GM18951 (cell line): ENCODE measurements around the gene AKAP5.

Experiments
- POLR2A ChIP-seq: IDR thresholded peaks from 4 replicates; pipeline ENCODE4 v1.6.1; 2011; ENCODE audit warnings: mild to moderate bottlenecking; ENCODE audit not compliant: insufficient read length, insufficient read depth; ENCODE audit errors: extremely low read depth
- in situ Hi-C: fragments of 300-500 bp; cut with MboI; formaldehyde crosslinking; loops from one replicate; pipeline ENCODE4 v1.12.0; 2022; ENCODE audit warnings: low sequenced_read_pairs, mixed read lengths, inconsistent platforms; ENCODE audit not compliant: unreplicated experiment

AKAP5 gene, protein sequence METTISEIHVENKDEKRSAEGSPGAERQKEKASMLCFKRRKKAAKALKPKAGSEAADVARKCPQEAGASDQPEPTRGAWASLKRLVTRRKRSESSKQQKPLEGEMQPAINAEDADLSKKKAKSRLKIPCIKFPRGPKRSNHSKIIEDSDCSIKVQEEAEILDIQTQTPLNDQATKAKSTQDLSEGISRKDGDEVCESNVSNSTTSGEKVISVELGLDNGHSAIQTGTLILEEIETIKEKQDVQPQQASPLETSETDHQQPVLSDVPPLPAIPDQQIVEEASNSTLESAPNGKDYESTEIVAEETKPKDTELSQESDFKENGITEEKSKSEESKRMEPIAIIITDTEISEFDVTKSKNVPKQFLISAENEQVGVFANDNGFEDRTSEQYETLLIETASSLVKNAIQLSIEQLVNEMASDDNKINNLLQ

DNA sequence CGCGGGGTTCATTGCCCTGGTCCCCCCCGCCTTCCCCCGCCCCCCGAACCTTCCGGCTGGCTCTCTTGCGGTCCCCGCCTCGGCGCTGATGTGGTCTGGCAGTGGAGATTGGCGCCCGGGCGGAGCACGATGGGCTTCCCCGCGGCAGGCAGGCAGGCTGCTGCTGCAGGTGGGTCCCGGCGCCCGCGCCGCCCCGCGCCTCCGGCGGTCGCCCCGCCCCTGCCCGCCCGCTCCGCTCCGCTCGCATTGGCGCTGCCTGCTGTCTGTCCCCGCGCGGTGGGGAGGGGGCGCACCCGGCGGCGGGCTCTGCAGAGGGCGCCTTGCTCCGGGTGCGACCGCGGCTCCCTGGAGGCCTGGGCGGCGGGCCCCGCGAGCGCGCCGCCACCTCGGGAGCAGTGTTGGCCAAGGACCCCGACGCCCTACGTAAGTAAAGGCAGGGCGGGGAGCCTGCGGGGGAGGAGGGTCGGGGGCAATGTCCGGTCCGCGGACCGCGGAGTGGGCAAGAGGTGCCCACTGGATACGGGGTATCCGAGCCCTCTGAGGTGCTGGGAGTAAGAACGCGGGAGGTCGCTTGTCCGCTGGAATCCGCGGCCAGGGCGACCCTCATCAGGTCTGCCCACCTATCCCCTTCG lies at the start of gene AKAP5:
Gene AKAP5 (plus strand): TSS at position 309 of the 632 bp plus-strand sequence. CDS start 2,896 bp downstream, outside the sequence.
- in situ Hi-C loops = no loop called here
- TF ChIP-seq POLR2A = peak; percentile 62

DNA sequence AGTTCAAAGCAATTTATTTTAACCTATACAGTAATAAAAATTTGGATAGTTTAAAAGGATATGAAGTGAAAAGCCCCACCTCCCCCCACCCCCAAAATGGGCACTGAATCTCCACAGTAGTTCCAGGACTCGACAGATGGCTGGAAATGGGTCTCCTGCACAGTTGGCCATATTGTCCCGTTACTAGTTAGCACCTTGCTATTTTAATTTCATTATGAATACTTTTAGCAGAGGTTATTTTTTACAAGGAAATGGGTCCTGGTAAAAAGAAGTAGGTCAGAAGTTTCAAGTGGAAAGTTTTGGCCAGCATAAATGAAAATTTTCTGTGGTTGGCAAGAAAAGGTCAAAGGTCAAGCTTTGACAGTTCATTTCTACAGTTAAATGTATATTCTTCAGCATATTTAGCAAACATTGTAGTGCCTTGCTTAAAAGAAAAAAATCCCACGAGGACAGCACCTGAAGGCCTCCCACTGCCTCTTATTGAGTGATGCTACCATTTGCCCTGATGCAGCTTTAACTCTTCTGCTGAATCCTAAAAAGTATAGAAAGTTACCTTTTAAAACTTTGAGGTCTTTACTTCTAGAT lies 48.9 kb upstream of the AKAP5 start:
- no peak for TF ChIP-seq POLR2A
- in situ Hi-C loops = no loop called here

DNA sequence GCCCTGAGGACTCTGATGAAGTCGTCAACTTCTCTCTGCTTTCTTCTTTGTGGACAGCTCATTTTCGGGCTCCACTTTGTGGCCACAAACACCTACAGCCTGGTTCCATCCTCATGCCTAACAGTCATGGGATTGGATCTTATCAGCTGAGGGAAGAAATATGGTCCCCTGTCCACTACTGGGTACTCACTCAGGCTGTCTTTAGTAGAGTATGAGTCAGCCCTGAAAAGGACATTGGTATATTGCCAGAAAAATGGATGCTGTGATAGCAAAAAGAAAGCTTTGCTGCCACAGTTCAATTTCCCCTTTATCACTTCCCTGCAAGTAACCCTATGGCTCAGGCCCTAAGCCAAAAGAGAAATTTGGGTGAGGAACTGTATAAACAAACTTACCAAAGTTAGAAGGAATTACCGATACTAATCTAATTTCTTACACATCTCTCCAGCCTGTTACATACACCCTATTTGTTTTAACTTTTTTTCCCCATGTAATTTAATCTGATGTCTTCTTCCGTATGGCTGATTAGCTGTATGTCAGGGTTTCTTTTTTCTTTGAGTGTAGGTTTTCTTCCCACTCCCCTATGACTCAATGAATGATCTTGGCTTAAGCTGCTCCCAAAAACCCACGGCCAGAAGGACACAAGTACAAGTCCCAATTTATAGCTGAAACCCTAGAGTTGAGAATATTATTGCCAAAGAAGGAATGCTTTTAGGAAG lies 48.1 kb upstream of the AKAP5 start:
- in situ Hi-C loops = no loop called here
- no peak for TF ChIP-seq POLR2A

DNA sequence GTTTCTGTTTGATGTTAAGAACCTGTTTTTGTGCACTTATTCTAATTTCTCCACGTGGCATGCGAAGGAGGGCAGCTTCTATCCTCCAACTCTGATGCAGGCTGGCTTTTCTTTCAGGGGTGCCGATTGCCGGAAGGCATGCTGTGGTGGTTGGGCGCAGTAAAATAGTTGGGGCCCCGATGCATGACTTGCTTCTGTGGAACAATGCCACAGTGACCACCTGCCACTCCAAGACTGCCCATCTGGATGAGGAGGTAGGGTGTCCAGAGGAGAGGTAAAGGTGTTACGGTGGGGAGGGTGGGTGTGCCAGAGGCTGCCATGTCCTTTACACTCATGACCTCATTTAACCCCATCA lies 47.6 kb upstream of the AKAP5 start:
- no peak for TF ChIP-seq POLR2A
- in situ Hi-C loops = no loop called here

DNA sequence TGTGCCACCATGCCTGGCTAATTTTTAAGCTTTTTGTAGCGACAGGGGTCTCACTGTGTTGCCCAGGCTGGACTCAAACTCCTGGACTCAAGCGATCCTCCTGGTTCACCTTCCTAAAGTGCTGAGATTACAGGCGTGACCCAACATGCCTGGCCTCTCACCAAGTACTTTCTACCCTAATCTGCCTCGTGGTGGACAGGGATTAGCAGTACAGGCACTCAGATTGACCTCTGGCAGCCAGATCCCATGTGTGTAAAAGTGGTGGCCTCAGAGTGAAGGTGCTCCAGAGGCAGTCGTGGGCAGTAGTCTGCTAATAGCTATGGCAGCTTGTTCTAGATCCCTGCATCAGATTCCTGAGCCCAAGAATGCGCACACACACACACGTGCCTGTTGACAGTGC lies 46.3 kb upstream of the AKAP5 start:
- no peak for TF ChIP-seq POLR2A
- in situ Hi-C loops = no loop called here

DNA sequence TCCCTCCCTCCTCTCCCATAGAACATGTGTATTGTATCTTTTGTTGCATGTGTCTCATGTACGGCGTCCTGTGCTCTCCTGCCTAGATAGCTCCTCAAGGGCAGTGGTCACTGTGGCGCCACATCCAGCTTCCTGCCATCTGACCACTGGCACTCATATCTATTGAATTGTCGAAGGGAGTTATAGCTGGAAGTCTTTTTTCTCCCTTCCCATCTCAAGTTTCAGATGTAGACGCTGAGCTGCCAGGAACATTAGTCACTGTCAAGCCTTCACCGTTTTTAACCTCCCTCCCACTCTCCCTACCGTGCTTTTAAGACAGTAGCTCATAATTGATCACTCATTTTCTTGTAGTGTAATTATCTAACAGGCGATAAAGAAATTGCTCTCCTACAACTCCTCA lies 44.1 kb upstream of the AKAP5 start:
- TF ChIP-seq POLR2A = no peak
- in situ Hi-C loops = no loop called here

DNA sequence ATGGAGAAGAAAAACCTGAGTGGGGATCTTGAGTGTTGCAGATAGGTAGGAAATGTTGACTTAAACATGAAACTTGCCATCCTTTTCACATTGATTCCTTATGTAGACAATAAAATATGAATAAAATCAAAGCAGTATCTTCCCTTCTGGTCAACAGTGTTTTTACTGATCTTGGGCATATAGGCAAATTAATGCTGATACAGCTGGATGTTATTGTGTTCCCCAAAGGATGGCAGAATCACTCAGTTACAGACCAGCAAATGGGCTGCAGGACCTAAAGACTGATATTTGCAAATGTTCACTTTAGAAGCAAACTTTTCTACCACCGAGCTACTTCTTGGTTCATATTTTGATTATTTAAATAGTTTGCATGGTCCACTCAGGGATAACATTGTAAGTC lies 43.3 kb upstream of the AKAP5 start:
- in situ Hi-C loops = no loop called here
- TF ChIP-seq POLR2A = no peak

DNA sequence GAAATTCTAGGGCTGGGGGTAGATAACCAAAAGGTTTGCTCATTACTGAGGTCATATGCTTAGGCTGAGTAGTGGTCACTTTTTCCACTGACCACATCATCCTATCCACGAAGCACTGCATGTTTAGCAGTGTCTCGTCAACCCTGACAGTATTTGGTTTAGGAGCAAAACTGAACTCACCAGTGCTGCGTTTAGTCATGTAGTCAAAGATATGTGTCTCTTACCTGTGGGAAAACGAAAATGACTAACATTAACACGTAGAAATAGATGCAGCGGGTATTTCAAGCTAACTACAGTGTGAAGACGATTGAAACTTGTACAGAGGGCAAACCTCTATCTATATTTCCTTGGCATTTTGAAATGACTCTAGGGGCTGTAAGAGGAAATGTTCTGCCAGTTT lies 42.5 kb upstream of the AKAP5 start:
- no peak for TF ChIP-seq POLR2A
- in situ Hi-C loops = no loop called here

DNA sequence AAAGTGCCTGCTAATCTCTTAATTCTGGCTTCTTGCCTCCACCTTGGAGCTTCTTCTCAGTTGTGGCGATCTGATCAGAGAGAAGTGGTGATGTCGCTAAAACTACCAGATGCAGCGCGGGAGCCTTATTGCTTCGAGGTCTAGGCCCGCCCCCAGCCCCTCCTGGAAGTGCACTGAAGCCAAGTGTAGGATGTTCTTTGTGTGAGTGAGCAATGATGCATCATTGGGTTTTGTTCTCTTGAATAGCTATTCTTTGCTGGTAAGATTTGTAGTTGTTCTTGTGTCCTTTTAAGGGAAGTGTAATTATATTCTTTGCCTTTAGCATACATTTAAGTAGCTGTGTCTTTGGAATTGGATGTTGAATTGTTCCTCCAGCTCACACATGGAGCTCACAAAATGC lies 41.3 kb upstream of the AKAP5 start:
- TF ChIP-seq POLR2A = no peak
- in situ Hi-C loops = no loop called here

DNA sequence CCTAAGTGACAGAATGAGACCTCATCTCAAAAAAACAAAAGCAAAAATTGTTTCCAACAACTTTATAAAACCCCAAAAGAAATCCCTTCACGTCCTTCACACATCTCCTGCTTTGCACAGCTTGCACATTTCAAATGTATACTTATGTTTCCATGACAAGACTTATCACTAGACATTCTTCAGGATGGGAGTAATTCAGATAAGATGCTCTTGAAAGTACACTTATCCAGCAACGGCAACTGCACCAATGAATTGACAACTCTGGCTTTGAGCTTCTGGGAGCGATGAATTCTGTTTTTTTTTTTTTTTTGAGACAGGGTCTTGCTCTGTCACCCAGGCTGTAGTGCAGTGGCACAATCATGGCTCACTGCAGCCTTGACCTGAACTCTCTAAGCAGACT lies 30.8 kb upstream of the AKAP5 start:
- TF ChIP-seq POLR2A = no peak
- in situ Hi-C loops = no loop called here

DNA sequence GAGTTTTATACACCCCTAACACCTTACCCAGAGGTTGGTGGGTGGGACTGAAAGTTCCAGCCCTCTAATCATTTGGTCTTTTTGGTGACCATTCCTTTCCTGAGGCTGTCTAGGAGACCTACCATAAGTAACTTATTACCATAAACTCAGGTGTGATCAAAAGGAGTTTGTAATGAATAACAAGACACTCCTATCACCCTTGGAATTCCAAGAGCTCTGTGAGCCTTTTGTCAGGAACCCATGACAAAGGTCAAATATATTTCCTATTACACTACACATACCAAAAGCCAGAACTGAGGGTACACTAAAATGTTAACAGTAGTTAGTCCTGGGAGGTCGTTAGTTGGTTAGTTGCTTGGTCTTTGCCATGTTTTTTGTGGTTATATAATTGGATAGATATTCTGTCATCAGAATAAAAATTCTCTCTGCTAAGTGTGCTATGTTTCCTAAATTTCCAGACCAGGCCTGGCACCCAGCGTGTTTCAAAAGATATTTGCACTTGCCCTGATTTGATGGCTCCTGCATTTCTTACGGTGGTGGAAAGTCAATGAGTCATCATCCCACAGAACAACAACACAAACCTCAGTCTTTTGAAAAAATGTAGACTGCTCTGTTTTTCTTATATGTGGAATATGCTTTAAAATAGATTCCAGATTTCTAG lies 27.0 kb upstream of the AKAP5 start:
- no peak for TF ChIP-seq POLR2A
- in situ Hi-C loops = no loop called here

DNA sequence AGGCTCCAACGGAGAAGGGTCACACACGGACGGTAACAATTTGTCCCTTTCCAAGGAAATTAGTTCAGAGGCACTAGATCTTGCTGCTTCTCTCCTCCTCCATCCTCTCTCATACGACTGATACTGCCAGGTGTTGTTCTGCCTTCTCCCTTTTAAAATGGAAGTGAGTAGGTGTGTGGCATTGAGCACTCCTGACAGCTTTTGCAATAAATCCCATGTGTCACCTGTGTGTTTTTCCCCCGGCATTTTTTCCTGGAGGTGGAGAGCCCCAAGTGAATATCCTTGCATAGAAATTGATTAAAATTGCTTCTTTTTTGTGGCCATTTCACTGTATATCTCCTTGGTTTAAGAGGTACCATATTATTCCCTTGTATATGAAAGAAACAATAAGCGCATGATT lies 26.2 kb upstream of the AKAP5 start:
- in situ Hi-C loops = no loop called here
- TF ChIP-seq POLR2A = no peak

DNA sequence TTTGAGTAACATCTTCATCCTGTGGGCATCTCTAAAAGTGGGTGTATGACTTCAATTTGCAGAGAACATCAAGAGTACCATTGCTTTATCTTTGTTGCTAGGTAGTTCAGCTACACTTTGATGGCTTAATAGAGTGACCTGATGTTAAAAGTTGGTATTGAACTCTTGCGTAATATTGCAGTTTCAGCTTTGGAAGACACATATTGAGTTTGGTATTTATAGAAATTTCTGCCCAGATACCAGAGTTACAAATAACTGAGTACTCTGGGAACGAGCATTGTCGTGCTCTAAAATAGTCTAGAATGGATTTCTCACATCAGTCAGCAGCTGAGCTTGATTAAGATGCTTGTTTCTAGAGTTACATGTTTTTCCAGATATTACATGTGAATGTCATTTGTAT lies 24.8 kb upstream of the AKAP5 start:
- no peak for TF ChIP-seq POLR2A
- in situ Hi-C loops = no loop called here
